ENCODE measurements around the gene STARD9.

- TF ChIP-seq MXI1 (IDR thresholded peaks at IDR 0.05; ENCODE audit: low read depth, low read length) (no peak), EZH2 (IDR thresholded peaks at IDR 0.05; ENCODE audit: borderline replicate concordance, control insufficient read depth, low read depth, low read length) (no peak), EP300 (IDR thresholded peaks at IDR 0.05; ENCODE audit: borderline replicate concordance in 1 of 2, control insufficient read depth in 1 of 2, low read depth in 2 of 2, low read length in 2 of 2) (peak in 1 of 2 experiments; percentile 31; a peak in 1 of 4 replicates)
Measured at GRCh38 chr15:42604894-42605744, 29.7 kb downstream of the STARD9 start.

Measured in GM12878 (cell line).